Measurements from ENCODE around the gene NLRP12.
"Not testable (repeated sequence)": the region's sequence is repeated elsewhere in the genome, so short reads cannot be mapped to it uniquely, and the experiment has no call there.

NLRP12 gene

GRCh38 chr19:53782698-53783097, 41.4 kb downstream of the NLRP12 start:
- DNase-seq (ENCODE audit: low spot score): no peak

DNA sequence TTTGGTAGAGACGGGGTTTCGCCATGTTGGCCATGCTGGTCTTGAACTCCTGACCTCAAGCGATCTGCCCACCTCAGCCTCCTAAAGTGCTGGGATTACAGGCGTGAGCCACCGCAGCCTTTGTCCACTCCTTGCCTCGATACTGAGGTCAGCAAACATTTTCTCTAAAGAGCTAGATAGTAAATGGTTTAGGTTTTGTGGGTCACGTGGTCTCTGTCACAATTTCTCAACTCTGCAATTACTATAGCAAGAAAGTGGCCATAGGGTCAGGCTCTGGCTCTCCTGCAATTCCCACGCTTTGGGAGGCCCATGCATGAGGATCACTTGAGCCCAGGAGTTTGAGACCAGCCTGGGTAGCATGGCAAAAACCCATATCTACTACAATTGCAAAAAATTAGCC, 42.8 kb downstream of the NLRP12 start:
- DNase-seq (ENCODE audit: low spot score): not testable (repeated sequence)

DNA sequence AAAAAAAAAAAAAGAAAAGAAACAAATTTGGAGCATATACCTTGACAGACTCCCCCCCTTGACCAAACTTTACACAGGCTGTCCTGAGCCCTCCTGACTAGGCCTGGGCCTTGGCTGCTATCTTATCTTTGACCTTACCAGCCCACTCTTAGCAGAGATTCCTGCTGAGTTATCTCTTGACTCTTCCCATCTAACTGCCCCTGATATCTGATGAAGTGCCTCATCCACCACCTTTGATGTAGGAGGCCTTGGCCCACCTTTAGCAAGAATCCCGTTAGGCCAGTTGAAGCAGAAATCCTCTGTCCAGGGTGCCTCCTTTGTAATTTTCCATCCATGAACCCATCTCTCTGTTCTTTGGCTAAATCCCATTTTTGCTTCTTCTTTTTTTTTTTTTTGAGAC, 43.6 kb downstream of the NLRP12 start:
- no peak for DNase-seq (ENCODE audit: low spot score)

GRCh38 chr19:53775524-53775923, 48.6 kb downstream of the NLRP12 start:
- DNase-seq (ENCODE audit: low spot score): no peak

GRCh38 chr19:53774491-53774890, 49.6 kb downstream of the NLRP12 start:
- DNase-seq (ENCODE audit: low spot score): not testable (repeated sequence)

- DNase-seq (ENCODE audit: low spot score): no peak
Observed at GRCh38 chr19:53773999-53774398, 50.1 kb downstream of the NLRP12 start.

DNA sequence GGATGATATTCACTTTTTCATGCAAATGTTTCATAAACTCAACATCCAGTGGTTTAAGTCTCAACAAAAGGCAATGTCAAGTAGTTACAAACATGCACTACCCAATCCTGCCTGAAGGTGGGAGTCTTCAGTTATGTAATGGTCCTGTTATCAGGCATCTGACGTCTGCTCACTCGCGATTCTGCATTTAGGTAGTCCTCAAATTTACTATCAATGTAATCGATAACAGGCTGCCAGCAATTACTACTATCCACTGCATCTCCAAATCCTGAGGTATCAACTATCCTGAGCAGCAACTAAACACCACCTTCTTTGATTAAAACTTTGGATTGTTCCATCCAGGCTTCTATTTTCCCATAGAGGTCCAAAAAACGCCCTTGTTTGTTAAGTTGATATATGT, 51.2 kb downstream of the NLRP12 start:
- peak; percentile 58 for DNase-seq (ENCODE audit: low spot score)

GRCh38 chr19:53771144-53771543, 53.0 kb downstream of the NLRP12 start:
- DNase-seq (ENCODE audit: low spot score): no peak

DNA sequence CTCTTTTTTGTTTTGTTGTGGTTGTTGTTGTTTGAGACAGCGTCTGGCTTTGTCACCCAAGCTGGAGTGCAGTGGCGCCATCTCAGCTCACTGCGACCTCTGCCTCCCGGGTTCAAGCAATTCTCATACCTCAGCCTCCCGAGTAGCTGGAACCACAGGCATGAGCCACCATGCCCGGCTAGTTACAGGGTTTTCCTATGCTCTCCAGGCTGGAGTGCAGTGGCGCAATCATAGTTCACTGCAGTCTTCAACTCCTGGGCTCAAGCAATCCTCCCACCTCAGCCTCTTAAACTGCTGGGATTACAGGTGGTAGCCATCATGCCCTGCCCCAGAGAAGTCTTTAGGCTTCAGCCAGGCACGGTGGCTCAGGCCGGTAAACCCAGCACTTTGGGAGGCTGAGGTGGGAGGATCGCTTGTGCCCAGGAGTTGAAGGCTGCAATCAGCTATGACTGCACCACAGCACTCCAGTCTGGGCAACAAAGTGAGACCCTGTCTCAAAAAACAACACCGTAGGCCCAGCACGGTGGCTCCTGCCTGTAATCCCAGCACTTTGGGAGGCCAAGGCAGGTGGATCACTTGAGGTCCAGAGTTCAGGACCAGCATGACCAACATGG, 54.3 kb downstream of the NLRP12 start:
- not testable (repeated sequence) for DNase-seq (ENCODE audit: low spot score)

DNA sequence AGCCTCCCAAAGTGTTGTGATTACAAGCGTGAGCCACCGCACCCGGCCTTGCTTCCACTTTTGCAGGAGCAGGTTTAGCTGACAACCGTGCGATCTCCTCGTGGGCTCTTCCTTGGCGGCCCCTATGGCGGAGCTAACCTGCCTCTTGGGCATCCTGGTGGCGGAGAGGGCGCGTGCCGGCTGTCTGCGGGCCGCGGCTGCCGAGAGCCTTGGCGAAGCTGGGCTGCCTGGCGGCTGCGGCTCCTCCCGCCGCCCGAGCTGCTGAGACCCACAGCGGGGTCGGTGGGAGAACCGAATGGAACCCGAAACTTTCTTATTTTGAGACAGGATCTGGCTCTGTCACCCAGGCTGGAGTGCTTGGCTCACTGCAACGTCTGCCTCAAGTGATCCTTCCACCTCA, 55.7 kb downstream of the NLRP12 start:
- no peak for DNase-seq (ENCODE audit: low spot score)

DNA sequence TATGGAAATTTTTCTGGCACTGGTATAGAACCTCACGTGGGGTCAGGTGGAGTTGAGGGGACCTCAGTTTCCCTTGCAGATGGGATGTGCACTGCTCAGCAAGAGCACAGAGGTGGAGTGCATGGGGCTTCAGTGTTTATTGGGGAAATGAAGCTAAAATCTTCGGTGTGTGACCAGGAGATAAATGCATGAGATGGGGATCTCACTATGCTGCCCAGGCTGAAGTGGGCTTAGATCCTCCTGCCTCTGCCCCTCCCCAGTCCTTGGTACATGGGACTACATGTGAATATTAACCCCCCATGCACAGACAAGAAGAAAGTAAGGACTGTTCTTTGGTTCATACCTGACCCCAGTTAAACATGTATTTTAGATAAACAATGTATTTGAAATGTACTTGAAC, 65.1 kb downstream of the NLRP12 start:
- not testable (repeated sequence) for DNase-seq (ENCODE audit: low spot score)

Measured in kidney capillary endothelial cell (primary cell).